BE2C (cell line): Measurements from ENCODE around the gene ARIH2.

ENCODE experiments used
- DNase-seq: peaks from one replicate; pipeline ENCODE4 v3.0.0-alpha.2; 2020
- H3K27me3 ChIP-seq: fragments of 250-450 bp; sonication (Bioruptor Pico); 2 replicates; pipeline ENCODE4 v1.5.1; 2020; ENCODE audit warnings: mild to moderate bottlenecking
- H3K36me3 ChIP-seq: fragments of 250-450 bp; sonication (Bioruptor Pico); 2 replicates; pipeline ENCODE4 v1.5.1; 2020; ENCODE audit warnings: mild to moderate bottlenecking
- H3K4me1 ChIP-seq: fragments of 250-450 bp; sonication (Bioruptor Pico); 2 replicates; pipeline ENCODE4 v1.5.1; 2020
- H3K4me3 ChIP-seq: 2 replicates; pipeline ENCODE4 v1.5.1; 2011; ENCODE audit warnings: low read depth, low read length
- H3K9me3 ChIP-seq: fragments of 250-450 bp; sonication (Bioruptor Pico); 2 replicates; pipeline ENCODE4 v1.5.1; 2020
- CTCF ChIP-seq: IDR thresholded peaks from 2 replicates; pipeline ENCODE4 v1.5.1; 2012; ENCODE audit warnings: mild to moderate bottlenecking, low read depth, low read length

Gene ARIH2

GRCh38 chr3:49025005-49025792 is 106.6 kb downstream of the ARIH2 start:
- H3K27me3 ChIP-seq: no peaks in the 10 kb centered on the region
- no peak for DNase-seq
- H3K4me1 ChIP-seq: no peaks in the 10 kb centered on the region
- H3K9me3 ChIP-seq: no peaks in the 10 kb centered on the region
- no peak overlapping the region for H3K4me3 ChIP-seq
- H3K36me3 ChIP-seq: peaks cover 34% of the 10 kb centered on the region
- no peak for TF ChIP-seq CTCF

- Histone ChIP-seq H3K27me3 (no peaks in the 10 kb centered on the region), H3K4me3 (no peak overlapping the region), H3K4me1 (no peaks in the 10 kb centered on the region), H3K36me3 (peaks cover 34% of the 10 kb centered on the region), H3K9me3 (no peaks in the 10 kb centered on the region)
- TF ChIP-seq CTCF: no peak
- DNase-seq: no peak
Measured at GRCh38 chr3:49025793-49026520, 107.3 kb downstream of the ARIH2 start.

GRCh38 chr3:49026536-49026935 is 107.9 kb downstream of the ARIH2 start:
- H3K4me1 ChIP-seq: no peaks in the 10 kb centered on the region
- H3K4me3 ChIP-seq: no peak overlapping the region
- DNase-seq: no peak
- TF ChIP-seq CTCF: no peak
- H3K27me3 ChIP-seq: no peaks in the 10 kb centered on the region
- H3K9me3 ChIP-seq: no peaks in the 10 kb centered on the region
- H3K36me3 ChIP-seq: peaks cover 35% of the 10 kb centered on the region

- H3K4me3 ChIP-seq: no peak overlapping the region
- peaks cover 40% of the 10 kb centered on the region for H3K36me3 ChIP-seq
- no peaks in the 10 kb centered on the region for H3K27me3 ChIP-seq
- no peak for TF ChIP-seq CTCF
- DNase-seq: no peak
- H3K4me1 ChIP-seq: no peaks in the 10 kb centered on the region
- no peaks in the 10 kb centered on the region for H3K9me3 ChIP-seq
Measured at GRCh38 chr3:49027634-49028033, 109.0 kb downstream of the ARIH2 start.

GRCh38 chr3:49028298-49028672 is 109.6 kb downstream of the ARIH2 start:
- peaks cover 36% of the 10 kb centered on the region for H3K36me3 ChIP-seq
- H3K4me3 ChIP-seq: peak overlapping the region; percentile 77
- DNase-seq: no peak
- no peak for TF ChIP-seq CTCF
- H3K4me1 ChIP-seq: no peaks in the 10 kb centered on the region
- no peaks in the 10 kb centered on the region for H3K9me3 ChIP-seq
- H3K27me3 ChIP-seq: no peaks in the 10 kb centered on the region
